NCI-H1105 (cell line): ENCODE results near the gene DCAF6.

Experiments used
- DNase-seq: peaks from one replicate; lab custom pipeline; 2025; lab: John Stamatoyannopoulos, UW

The DCAF6 gene

GRCh38 chr1:167957710-167958109 lies 21.2 kb downstream of the DCAF6 start:
- no peak for DNase-seq

- DNase-seq: no peak
These were observed 28.2 kb downstream of the DCAF6 start for GRCh38 chr1:167964646-167965045.

- DNase-seq: no peak
These were observed 29.6 kb downstream of the DCAF6 start for GRCh38 chr1:167966050-167966449.

- no peak for DNase-seq
These were observed 32.1 kb downstream of the DCAF6 start for GRCh38 chr1:167968569-167968968.

- DNase-seq: no peak
These were observed 37.3 kb downstream of the DCAF6 start for GRCh38 chr1:167973832-167974231.

GRCh38 chr1:167974698-167975097 lies 38.2 kb downstream of the DCAF6 start:
- no peak for DNase-seq

- DNase-seq: no peak
These were observed 40.8 kb downstream of the DCAF6 start for GRCh38 chr1:167977245-167977644.

- DNase-seq: no peak
These were observed 45.5 kb downstream of the DCAF6 start for GRCh38 chr1:167981933-167982332.

GRCh38 chr1:167983797-167984420 lies 47.4 kb downstream of the DCAF6 start:
- DNase-seq: no peak

GRCh38 chr1:167984886-167985489 lies 48.5 kb downstream of the DCAF6 start:
- DNase-seq: no peak

- no peak for DNase-seq
These were observed 50.7 kb downstream of the DCAF6 start for GRCh38 chr1:167987174-167987573.

- no peak for DNase-seq
These were observed 55.1 kb downstream of the DCAF6 start for GRCh38 chr1:167991546-167991945.

GRCh38 chr1:167993720-167994119 lies 57.2 kb downstream of the DCAF6 start:
- no peak for DNase-seq

GRCh38 chr1:167994560-167994959 lies 58.1 kb downstream of the DCAF6 start:
- no peak for DNase-seq

- no peak for DNase-seq
These were observed 58.6 kb downstream of the DCAF6 start for GRCh38 chr1:167995038-167995437.

GRCh38 chr1:167996266-167996665 lies 59.8 kb downstream of the DCAF6 start:
- DNase-seq: no peak

- DNase-seq: no peak
These were observed 60.6 kb downstream of the DCAF6 start for GRCh38 chr1:167997037-167997575.

GRCh38 chr1:167999877-168000276 lies 63.4 kb downstream of the DCAF6 start:
- no peak for DNase-seq

GRCh38 chr1:168000656-168001055 lies 64.2 kb downstream of the DCAF6 start:
- no peak for DNase-seq

- DNase-seq: no peak
These were observed 64.7 kb downstream of the DCAF6 start for GRCh38 chr1:168001213-168001612.

- DNase-seq: no peak
These were observed 68.0 kb downstream of the DCAF6 start for GRCh38 chr1:168004531-168004930.

GRCh38 chr1:168005529-168005928 lies 69.0 kb downstream of the DCAF6 start:
- no peak for DNase-seq

GRCh38 chr1:168007691-168008090 lies 71.2 kb downstream of the DCAF6 start:
- no peak for DNase-seq

- no peak for DNase-seq
These were observed 72.1 kb downstream of the DCAF6 start for GRCh38 chr1:168008595-168008994.
